ENCODE results near the gene RANBP17.

DNA sequence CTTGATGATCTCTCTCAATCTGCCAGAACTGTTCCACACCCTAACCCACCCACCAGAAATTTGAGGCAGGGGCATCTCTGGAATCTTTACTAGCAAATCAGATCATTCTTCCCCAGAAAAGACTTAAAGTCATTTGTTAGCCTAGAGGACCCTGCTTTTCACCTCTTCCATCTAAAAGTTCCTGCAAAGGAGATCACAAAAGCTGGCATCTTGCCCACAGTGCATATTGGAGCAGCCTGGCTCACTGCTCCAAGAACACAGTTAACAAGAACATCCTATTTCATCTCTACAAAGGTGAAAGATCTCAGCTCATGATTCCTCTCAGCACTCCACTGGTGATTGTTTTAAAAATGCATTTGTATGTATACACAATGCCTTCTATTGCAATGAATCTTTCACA, 42.0 kb upstream of the RANBP17 start:
- no peak for TF ChIP-seq POLR2A (IDR thresholded peaks at IDR 0.05)
- TF ChIP-seq, protein P1, sequence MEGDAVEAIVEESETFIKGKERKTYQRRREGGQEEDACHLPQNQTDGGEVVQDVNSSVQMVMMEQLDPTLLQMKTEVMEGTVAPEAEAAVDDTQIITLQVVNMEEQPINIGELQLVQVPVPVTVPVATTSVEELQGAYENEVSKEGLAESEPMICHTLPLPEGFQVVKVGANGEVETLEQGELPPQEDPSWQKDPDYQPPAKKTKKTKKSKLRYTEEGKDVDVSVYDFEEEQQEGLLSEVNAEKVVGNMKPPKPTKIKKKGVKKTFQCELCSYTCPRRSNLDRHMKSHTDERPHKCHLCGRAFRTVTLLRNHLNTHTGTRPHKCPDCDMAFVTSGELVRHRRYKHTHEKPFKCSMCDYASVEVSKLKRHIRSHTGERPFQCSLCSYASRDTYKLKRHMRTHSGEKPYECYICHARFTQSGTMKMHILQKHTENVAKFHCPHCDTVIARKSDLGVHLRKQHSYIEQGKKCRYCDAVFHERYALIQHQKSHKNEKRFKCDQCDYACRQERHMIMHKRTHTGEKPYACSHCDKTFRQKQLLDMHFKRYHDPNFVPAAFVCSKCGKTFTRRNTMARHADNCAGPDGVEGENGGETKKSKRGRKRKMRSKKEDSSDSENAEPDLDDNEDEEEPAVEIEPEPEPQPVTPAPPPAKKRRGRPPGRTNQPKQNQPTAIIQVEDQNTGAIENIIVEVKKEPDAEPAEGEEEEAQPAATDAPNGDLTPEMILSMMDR (IDR thresholded peaks at IDR 0.05) = no peak
